DOHH2 (cell line): ENCODE measurements around the gene COG2.

ENCODE experiments used
- EZH2phosphoT487 ChIP-seq: fragments of 200-600 bp; sonication (generic); IDR thresholded peaks from 2 replicates; pipeline ENCODE4 v1.6.1; 2017; ENCODE audit warnings: borderline replicate concordance, mild to moderate bottlenecking, antibody characterized with exemption, low read length, moderate library complexity, mixed read lengths
- TF ChIP-seq, protein P1 (sequence below): fragments of 200-600 bp; sonication (generic); IDR thresholded peaks from one replicate; pipeline ENCODE4 v1.5.1; 2014; ENCODE audit warnings: antibody characterized with exemption, mild to moderate bottlenecking, low read depth, low read length; ENCODE audit not compliant: poor library complexity, severe bottlenecking

DNA sequence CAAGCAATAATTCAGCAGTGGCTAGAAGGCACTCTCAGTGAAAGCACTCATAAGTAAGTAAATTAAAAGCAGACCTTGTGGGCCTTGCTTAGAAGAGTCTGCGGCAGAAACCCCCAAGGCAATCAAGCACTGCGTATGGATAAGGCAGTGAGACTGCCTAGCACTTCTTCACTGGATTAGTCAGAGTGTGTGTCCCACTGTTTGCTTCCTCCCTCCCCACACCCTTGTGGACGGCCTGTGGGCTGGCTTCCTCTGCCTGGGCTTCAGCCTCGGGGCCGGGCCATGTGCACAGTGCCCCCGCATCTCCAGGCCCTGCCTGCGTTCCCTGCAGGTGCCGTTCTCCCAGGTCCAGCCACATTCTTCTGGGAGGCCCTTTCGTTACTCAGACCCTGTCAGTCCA lies 47.8 kb downstream of the COG2 start:
- TF ChIP-seq, protein P1, sequence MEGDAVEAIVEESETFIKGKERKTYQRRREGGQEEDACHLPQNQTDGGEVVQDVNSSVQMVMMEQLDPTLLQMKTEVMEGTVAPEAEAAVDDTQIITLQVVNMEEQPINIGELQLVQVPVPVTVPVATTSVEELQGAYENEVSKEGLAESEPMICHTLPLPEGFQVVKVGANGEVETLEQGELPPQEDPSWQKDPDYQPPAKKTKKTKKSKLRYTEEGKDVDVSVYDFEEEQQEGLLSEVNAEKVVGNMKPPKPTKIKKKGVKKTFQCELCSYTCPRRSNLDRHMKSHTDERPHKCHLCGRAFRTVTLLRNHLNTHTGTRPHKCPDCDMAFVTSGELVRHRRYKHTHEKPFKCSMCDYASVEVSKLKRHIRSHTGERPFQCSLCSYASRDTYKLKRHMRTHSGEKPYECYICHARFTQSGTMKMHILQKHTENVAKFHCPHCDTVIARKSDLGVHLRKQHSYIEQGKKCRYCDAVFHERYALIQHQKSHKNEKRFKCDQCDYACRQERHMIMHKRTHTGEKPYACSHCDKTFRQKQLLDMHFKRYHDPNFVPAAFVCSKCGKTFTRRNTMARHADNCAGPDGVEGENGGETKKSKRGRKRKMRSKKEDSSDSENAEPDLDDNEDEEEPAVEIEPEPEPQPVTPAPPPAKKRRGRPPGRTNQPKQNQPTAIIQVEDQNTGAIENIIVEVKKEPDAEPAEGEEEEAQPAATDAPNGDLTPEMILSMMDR, result no peak
- TF ChIP-seq EZH2phosphoT487, result no peak
